HCT116 (cell line): Measurements from ENCODE around the gene ZBTB16. TPM values are rescaled to one million over a fixed set of nuclear protein-coding genes. Genes with fewer than 3 reads are reported as not detected.

Source experiments
- ATAC-seq: fragments of 200-7000 bp; cut with Tn5 transposase; 2 replicates; pipeline ENCODE4 v1.9.1; 2020; ENCODE audit warnings: mild to moderate bottlenecking, moderate library complexity
- BruUV-seq: library from RNA; stranded (reverse); fragments of 400-500 nt; replicated peaks from 2 replicates; lab custom pipeline; 2021; lab: Mats Ljungman, UMichigan
- CTCF ChIA-PET: fragments of 300-600 bp; sonication (Branson Sonifier 250); formaldehyde crosslinking; loops from one replicate; lab custom pipeline; 2021; ENCODE audit warnings: antibody characterized with exemption; lab: Charles Lee
- POLR2A ChIA-PET: fragments of 300-600, 350-600 bp; sonication (Branson Sonifier 250); formaldehyde crosslinking; loops from one replicate; lab custom pipeline; 2021; ENCODE audit warnings: antibody characterized with exemption; lab: Charles Lee
- RAD21 ChIA-PET, 2 experiments: fragments of 300-600 bp; sonication (Branson Sonifier 250); formaldehyde crosslinking; loops; one replicate each; lab custom pipeline; 2023; ENCODE audit warnings: low total read pairs in 2 of 2; ENCODE audit not compliant: uncharacterized antibody in 2 of 2, unreplicated experiment in 2 of 2, low non-redundant PET in 1 of 2; lab: Charles Lee
- DNase-seq: peaks from one replicate; pipeline ENCODE4 v3.0.0-alpha.2; 2010; ENCODE audit warnings: low read depth, low spot score
- H2AFZ ChIP-seq: fragments of 200-600 bp; shearing (Covaris generic), sonication (generic); 2 replicates; pipeline ENCODE4 v1.6.1; 2017; ENCODE audit warnings: low read depth, mixed run types, mixed read lengths, antibody characterized with exemption, low read length; ENCODE audit not compliant: poor library complexity, severe bottlenecking
- H3K27ac ChIP-seq: 2 replicates; pipeline ENCODE4 v1.5.1; 2012; ENCODE audit warnings: low read depth, low read length
- H3K27me3 ChIP-seq: fragments of 200-600 bp; sonication (generic); 2 replicates; pipeline ENCODE4 v1.6.1; 2016; ENCODE audit warnings: mixed run types, low read length, mixed read lengths; ENCODE audit not compliant: insufficient read depth
- H3K36me3 ChIP-seq, 2 experiments: fragments of 200-500 bp in 1 of 2; fragments of 200-600 bp in 1 of 2; sonication (Bioruptor generic) in 1 of 2; sonication (generic) in 1 of 2; 2 replicates each; pipeline versions ENCODE4 v1.5.1 to v1.6.1; 2014 to 2016; ENCODE audit warnings: low read length in 2 of 2, inconsistent platforms in 1 of 2, mixed read lengths in 1 of 2, mixed run types in 1 of 2; ENCODE audit not compliant: insufficient read depth in 2 of 2, control insufficient read depth in 1 of 2
- H3K4me1 ChIP-seq, 2 experiments: fragments of 200-600 bp in 1 of 2; sonication (generic) in 1 of 2; 2 replicates each; pipeline versions ENCODE4 v1.5.1 to v1.6.1; 2012 to 2017; ENCODE audit warnings: low read length in 2 of 2, inconsistent platforms in 1 of 2, mild to moderate bottlenecking in 1 of 2, mixed read lengths in 1 of 2, mixed run types in 1 of 2, moderate library complexity in 1 of 2; ENCODE audit not compliant: insufficient read depth in 2 of 2, control insufficient read depth in 1 of 2
- H3K4me2 ChIP-seq: fragments of 200-600 bp; sonication (generic); 2 replicates; pipeline ENCODE4 v1.6.1; 2017; ENCODE audit warnings: mixed run types, low read length, mixed read lengths
- H3K4me3 ChIP-seq, 2 experiments: fragments of 200-600 bp in 1 of 2; sonication (generic) in 1 of 2; replicated peaks in 1 of 2; 2 replicates each; pipeline ENCODE4 v1.5.1; 2011 to 2016; ENCODE audit warnings: low read length in 2 of 2, control low read depth in 1 of 2, low read depth in 1 of 2, mild to moderate bottlenecking in 1 of 2, mixed read lengths in 1 of 2, mixed run types in 1 of 2
- H3K79me2 ChIP-seq: fragments of 200-600 bp; sonication (generic); 2 replicates; pipeline ENCODE4 v1.6.1; 2017; ENCODE audit warnings: mild to moderate bottlenecking, mixed run types, low read length, moderate library complexity, mixed read lengths; ENCODE audit not compliant: insufficient read depth
- H3K9ac ChIP-seq: fragments of 200-600 bp; sonication (generic); 2 replicates; pipeline ENCODE4 v1.6.1; 2016; ENCODE audit warnings: low read length, mixed read lengths
- H3K9me2 ChIP-seq: fragments of 200-600 bp; sonication (generic), shearing (Covaris generic); 2 replicates; pipeline ENCODE4 v1.6.1; 2017; ENCODE audit warnings: mixed run types, mild to moderate bottlenecking, moderate library complexity; ENCODE audit not compliant: insufficient read depth
- H3K9me3 ChIP-seq, 2 experiments: fragments of 200-500 bp in 1 of 2; fragments of 200-600 bp in 1 of 2; sonication (Bioruptor generic) in 1 of 2; sonication (generic) in 1 of 2; 2 replicates each; pipeline ENCODE4 v1.6.1; 2014 to 2017; ENCODE audit warnings: low read length in 2 of 2, mixed read lengths in 2 of 2, inconsistent platforms in 1 of 2, low read depth in 1 of 2, mild to moderate bottlenecking in 1 of 2, mixed run types in 1 of 2, moderate library complexity in 1 of 2; ENCODE audit not compliant: control insufficient read depth in 1 of 2, insufficient read depth in 1 of 2
- H4K20me1 ChIP-seq: fragments of 200-600 bp; sonication (generic), shearing (Covaris generic); 2 replicates; pipeline ENCODE4 v1.6.1; 2017; ENCODE audit warnings: mixed run types, mild to moderate bottlenecking, moderate library complexity; ENCODE audit not compliant: insufficient read depth
- CEBPB ChIP-seq: IDR thresholded peaks from 2 replicates; pipeline ENCODE4 v1.6.1; 2012; ENCODE audit warnings: low read depth
- EGR1 ChIP-seq: IDR thresholded peaks from 2 replicates; pipeline ENCODE4 v1.6.1; 2012; ENCODE audit warnings: low read depth
- FOSL1 ChIP-seq: IDR thresholded peaks from 2 replicates; pipeline ENCODE4 v1.6.1; 2012; ENCODE audit warnings: low read depth
- JUND ChIP-seq: IDR thresholded peaks from 2 replicates; pipeline ENCODE4 v1.6.1; 2012
- MAX ChIP-seq: IDR thresholded peaks from 2 replicates; pipeline ENCODE4 v1.6.1; 2012
- REST ChIP-seq: IDR thresholded peaks from 2 replicates; pipeline ENCODE4 v1.6.1; 2012; ENCODE audit warnings: low read depth
- SIN3A ChIP-seq: IDR thresholded peaks from 2 replicates; pipeline ENCODE4 v1.6.1; 2012; ENCODE audit warnings: low read depth
- SP1 ChIP-seq: IDR thresholded peaks from 2 replicates; pipeline ENCODE4 v1.6.1; 2012; ENCODE audit warnings: low read depth
- SRF ChIP-seq: IDR thresholded peaks from 2 replicates; pipeline ENCODE4 v1.6.1; 2012; ENCODE audit warnings: low read depth
- intact Hi-C: fragments of 100-400 bp; cut with micrococcal nuclease; formaldehyde crosslinking; loops from 2 replicates; pipeline ENCODE4 v1.10.0; 2022
- total RNA-seq: library from RNA; stranded (reverse); gene quantifications from one replicate; pipeline ENCODE4 v1.2.1, GENCODE V29; 2021; ENCODE audit not compliant: unreplicated experiment
- TF ChIP-seq, protein P1 (sequence below): IDR thresholded peaks from 2 replicates; pipeline ENCODE4 v1.6.1; 2012

The ZBTB16 gene
- total RNA-seq, 1 experiment from 2014 or later, result 0.30 TPM

GRCh38 chr11:114273890-114274635 lies 214.6 kb downstream of the ZBTB16 start:
- ATAC-seq (no peak), DNase-seq (no peak)
- Histone ChIP-seq H2AFZ (no peak overlapping the region), H3K36me3 (no peaks in the 10 kb centered on the region), H3K9me2 (no peaks in the 10 kb centered on the region), H3K4me2 (no peak overlapping the region), H3K4me3 (no peak overlapping the region), H3K9me3 (0 out of 4 replicates have a peak, but pooled peaks cover 0 to 3% of the 10 kb centered on the region in 2 experiments), H3K9ac (no peak overlapping the region), H3K27ac (no peak overlapping the region), H4K20me1 (no peaks in the 10 kb centered on the region), H3K4me1 (no peaks in the 10 kb centered on the region), H3K27me3 (peaks cover 42% of the 10 kb centered on the region), H3K79me2 (no peaks in the 10 kb centered on the region)
- POLR2A ChIA-PET, result no interaction called here
- RAD21 ChIA-PET, result no interaction called here
- CTCF ChIA-PET, result no interaction called here
- no peak for TF ChIP-seq SP1
- TF ChIP-seq, protein P1, sequence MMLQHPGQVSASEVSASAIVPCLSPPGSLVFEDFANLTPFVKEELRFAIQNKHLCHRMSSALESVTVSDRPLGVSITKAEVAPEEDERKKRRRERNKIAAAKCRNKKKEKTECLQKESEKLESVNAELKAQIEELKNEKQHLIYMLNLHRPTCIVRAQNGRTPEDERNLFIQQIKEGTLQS, result no peak
- TF ChIP-seq MAX, result no peak
- intact Hi-C loops, result no loop called here
- no TSS peak for BruUV-seq

GRCh38 chr11:114274637-114275036 lies 215.1 kb downstream of the ZBTB16 start:
- H3K9ac ChIP-seq, result no peak overlapping the region
- no peak overlapping the region for H2AFZ ChIP-seq
- TF ChIP-seq CEBPB (no peak), JUND (no peak), FOSL1 (no peak), REST (no peak), SP1 (no peak), SIN3A (no peak), EGR1 (no peak), MAX (no peak), SRF (no peak)
- TF ChIP-seq, all 23 proteins: peak for 0
- Histone ChIP-seq H4K20me1 (no peaks in the 10 kb centered on the region), H3K27ac (no peak overlapping the region), H3K9me3 (0 out of 4 replicates have a peak, but pooled peaks cover 0 to 3% of the 10 kb centered on the region in 2 experiments), H3K79me2 (no peaks in the 10 kb centered on the region), H3K4me1 (no peaks in the 10 kb centered on the region), H3K4me3 (no peak overlapping the region), H3K27me3 (peaks cover 40% of the 10 kb centered on the region), H3K36me3 (no peaks in the 10 kb centered on the region), H3K4me2 (no peak overlapping the region), H3K9me2 (no peaks in the 10 kb centered on the region)
- BruUV-seq, result no TSS peak
- ChIA-PET POLR2A (no interaction called here), RAD21 (no interaction called here), CTCF (no interaction called here)
- no peak for ATAC-seq
- intact Hi-C loops, result no loop called here
- DNase-seq, result no peak
